ENCODE measurements around the gene CLIP3. TPM values are rescaled to one million over a fixed set of nuclear protein-coding genes. Genes with fewer than 3 reads are reported as not detected.
"Not testable (repeated sequence)": the region's sequence is repeated elsewhere in the genome, so short reads cannot be mapped to it uniquely, and the experiment has no call there.

The CLIP3 gene, protein sequence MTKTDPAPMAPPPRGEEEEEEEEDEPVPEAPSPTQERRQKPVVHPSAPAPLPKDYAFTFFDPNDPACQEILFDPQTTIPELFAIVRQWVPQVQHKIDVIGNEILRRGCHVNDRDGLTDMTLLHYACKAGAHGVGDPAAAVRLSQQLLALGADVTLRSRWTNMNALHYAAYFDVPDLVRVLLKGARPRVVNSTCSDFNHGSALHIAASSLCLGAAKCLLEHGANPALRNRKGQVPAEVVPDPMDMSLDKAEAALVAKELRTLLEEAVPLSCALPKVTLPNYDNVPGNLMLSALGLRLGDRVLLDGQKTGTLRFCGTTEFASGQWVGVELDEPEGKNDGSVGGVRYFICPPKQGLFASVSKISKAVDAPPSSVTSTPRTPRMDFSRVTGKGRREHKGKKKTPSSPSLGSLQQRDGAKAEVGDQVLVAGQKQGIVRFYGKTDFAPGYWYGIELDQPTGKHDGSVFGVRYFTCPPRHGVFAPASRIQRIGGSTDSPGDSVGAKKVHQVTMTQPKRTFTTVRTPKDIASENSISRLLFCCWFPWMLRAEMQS
- total RNA-seq = 1 to 10 TPM in 1 of 2 experiments, under 1 TPM in 1; 0.74 to 1.7 TPM

DNA sequence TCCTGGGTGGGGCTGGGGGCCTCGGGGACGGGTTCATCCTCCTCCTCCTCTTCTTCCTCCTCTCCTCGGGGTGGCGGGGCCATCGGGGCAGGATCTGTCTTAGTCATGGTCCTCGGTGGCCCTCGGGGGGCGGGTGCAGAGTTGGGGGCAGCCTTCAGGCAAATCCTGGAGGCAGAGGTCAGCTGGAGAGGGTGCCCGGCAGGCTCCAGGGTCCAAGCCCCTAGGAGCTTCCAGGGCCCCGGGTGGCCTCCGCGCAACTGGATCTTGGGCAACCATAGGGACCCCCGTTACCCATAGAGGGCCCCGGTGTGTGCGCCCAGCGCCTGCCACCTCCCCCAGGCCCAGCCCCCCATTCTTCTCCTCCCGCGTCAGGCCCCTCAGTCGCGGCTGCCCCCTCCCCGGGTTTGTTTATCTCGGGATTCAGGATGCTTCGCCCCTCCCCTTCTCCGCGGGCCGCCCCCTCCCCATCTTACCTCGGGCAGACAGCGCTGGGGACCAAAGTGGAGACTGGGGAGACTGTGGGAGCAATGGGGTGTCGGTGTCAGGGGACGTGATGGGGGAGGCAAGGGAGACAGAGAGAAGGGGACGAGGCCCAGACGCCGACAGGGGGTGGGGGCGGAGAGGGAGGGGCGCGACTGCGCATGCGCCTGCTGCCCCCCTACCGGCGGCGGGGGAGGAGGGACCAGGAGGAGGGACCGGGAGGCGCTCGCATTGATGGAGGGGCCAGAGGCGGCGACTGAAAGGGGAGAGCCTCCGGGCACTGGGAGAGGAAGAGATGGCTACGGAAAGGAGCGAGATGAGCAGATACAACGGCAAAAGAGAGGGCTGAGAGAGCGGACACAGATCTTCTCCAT, at the start of gene CLIP3:
CLIP3 (minus strand) TSS at position 623 of the 854 bp plus-strand sequence; CDS start at position 107, 516 bp downstream.
- POLR2A ChIA-PET = no interaction called here
- peak within 1 kb of the TSS; percentile 17 for H3K27ac Mint-ChIP-seq
- peak within 1 kb of the TSS; percentile 29 for H3K4me3 Mint-ChIP-seq

DNA sequence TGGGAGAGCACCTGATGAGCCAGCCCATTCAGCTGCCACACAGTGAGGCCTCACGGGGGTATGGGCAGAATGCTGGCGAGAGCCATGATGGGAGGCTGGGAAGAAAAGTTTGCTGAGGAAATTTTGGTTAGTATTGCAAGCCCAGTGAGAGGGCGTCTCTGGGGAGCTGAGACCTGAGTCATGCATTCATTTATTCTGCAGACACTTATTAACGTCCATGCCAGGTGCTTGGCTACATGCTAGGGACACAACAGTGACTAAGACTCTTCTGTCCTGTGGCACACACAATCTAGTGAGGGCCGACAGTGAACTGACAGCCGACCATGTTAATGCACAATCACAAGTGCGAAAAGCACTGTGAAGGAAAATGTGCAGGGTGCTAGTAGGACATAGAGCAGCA, 49.2 kb upstream of the CLIP3 start:
- no peak for ATAC-seq
- Mint-ChIP-seq H3K27ac (no peak overlapping the region), H3K4me3 (no peak overlapping the region), H3K27me3 (ENCODE audit: low read depth) (no peaks in the 10 kb centered on the region), H3K36me3 (ENCODE audit: low read depth) (peaks cover 71% of the 10 kb centered on the region), H3K9me3 (ENCODE audit: insufficient read depth) (no peaks in the 10 kb centered on the region), H3K4me1 (ENCODE audit: low read depth) (no peaks in the 10 kb centered on the region)
- ChIA-PET CTCF (no interaction called here), POLR2A (interaction anchor here (1.1 kb wide), 1 partner anchor 28 kb away, joined by 3 read pairs; the partner anchor contains the start of gene THAP8)
- DNase-seq = no peak

More for the DNA sequence above, at the start of gene CLIP3:
- Mint-ChIP-seq H3K27me3 (ENCODE audit: low read depth) (no peaks in the 10 kb centered on the region), H3K9me3 (ENCODE audit: insufficient read depth) (no peaks in the 10 kb centered on the region), H3K36me3 (ENCODE audit: low read depth) (peaks cover 25% of the 10 kb centered on the region), H3K4me1 (ENCODE audit: low read depth) (peaks cover 30% of the 10 kb centered on the region)
- CTCF ChIA-PET = no interaction called here
- DNase-seq (peak; percentile 39), ATAC-seq (peak; percentile 58)

DNA sequence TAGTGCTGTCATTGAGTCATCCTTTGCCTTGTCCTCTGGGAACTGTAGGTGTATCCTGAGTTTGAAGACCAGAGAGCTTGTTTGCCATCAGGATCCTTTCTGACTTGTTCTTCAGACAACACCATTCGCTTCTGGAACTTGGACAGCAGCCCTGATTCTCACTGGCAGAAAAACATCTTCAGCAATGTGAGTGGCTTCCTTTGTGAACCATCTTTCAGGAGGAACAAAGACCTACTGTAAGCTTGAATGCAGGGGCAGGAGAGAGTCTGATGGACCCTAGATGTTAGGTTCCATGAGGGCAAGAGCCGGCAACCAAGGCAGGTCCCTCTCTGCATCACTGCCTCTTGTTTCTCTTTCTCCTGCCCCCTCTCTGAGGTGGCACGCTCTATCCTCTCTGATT, 48.7 kb upstream of the CLIP3 start:
- Mint-ChIP-seq H3K4me3 (no peak overlapping the region), H3K27me3 (ENCODE audit: low read depth) (no peaks in the 10 kb centered on the region), H3K4me1 (ENCODE audit: low read depth) (no peaks in the 10 kb centered on the region), H3K9me3 (ENCODE audit: insufficient read depth) (no peaks in the 10 kb centered on the region), H3K27ac (peak overlapping the region; percentile 55), H3K36me3 (ENCODE audit: low read depth) (peaks cover 73% of the 10 kb centered on the region)
- ATAC-seq (no peak), DNase-seq (no peak)
- CTCF ChIA-PET = no interaction called here
- POLR2A ChIA-PET = no interaction called here

DNA sequence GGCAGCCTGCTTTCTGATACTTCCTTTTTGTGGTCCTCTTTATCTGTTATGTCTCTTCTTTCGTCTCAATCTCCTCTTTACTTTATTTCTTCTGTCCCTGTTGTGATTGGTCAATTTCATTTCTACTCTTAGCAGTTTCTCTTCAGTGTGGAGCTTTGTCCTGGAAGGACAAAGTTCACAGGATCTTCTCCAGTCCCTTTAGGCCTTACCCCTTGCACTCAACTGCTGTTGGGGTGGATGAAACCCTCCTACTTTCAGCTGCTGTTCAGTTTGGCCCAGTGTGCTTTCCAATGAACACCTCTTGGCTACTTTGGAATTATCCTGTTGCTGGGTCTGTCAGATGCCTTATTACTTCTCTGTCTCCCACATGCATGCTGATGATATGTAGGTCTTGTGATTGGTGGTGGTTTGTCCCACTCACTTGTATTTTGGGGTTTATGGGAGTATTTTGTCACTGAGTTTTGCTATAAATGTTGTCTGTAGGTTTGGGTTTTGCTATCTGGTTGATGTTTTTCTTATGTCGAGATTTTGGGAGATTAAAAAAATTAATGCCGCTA, 46.8 kb upstream of the CLIP3 start:
- Mint-ChIP-seq H3K36me3 (ENCODE audit: low read depth) (peaks cover 70% of the 10 kb centered on the region), H3K4me3 (no peak overlapping the region), H3K9me3 (ENCODE audit: insufficient read depth) (no peaks in the 10 kb centered on the region), H3K4me1 (ENCODE audit: low read depth) (no peaks in the 10 kb centered on the region), H3K27ac (peak overlapping the region; percentile 5), H3K27me3 (ENCODE audit: low read depth) (no peaks in the 10 kb centered on the region)
- ChIA-PET CTCF (no interaction called here), POLR2A (interaction anchor here (0.6 kb wide), 1 partner anchor 9 kb away, joined by 3 read pairs; no protein-coding TSS in a partner anchor)
- DNase-seq (no peak), ATAC-seq (no peak)

DNA sequence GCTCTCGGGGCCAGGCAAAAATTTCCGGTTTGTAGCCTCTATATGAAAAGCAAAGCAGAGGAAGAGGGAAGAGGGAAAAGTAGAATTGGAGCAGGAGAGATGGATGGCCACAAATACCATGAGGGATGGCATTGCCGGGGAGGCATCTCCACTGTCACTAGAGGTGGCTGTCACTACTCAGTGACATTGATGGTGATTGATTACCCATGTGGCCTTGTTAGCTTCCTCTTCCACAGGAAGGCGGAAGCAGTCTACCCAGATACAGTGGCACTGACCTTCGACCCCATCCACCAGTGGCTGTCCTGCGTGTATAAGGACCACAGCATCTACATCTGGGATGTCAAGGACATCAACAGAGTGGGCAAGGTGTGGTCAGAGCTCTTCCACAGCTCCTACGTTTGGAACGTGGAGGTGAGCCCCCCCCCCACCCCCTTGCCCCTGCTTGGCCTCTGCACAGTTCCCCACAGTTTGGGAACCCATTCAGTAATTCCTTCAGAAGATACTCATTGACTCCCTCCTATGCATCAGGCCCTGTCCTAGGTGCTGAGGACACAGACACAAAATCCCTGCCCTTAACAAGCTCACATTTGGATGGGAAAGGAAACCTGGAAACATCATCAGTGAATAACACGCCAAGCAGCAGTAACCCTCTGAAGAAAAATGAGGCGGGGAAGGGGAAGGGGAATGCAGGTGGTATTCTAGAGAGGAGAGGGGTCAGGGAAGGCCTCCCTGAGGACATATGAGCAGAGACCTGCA, 40.6 kb upstream of the CLIP3 start:
- Mint-ChIP-seq H3K27ac (no peak overlapping the region), H3K9me3 (ENCODE audit: insufficient read depth) (no peaks in the 10 kb centered on the region), H3K4me3 (no peak overlapping the region), H3K27me3 (ENCODE audit: low read depth) (no peaks in the 10 kb centered on the region), H3K4me1 (ENCODE audit: low read depth) (no peaks in the 10 kb centered on the region), H3K36me3 (ENCODE audit: low read depth) (peaks cover 62% of the 10 kb centered on the region)
- CTCF ChIA-PET = interaction anchor here (0.7 kb wide), 1 partner anchor 12 kb away, joined by 3 read pairs; no protein-coding TSS in a partner anchor
- DNase-seq = no peak
- POLR2A ChIA-PET = no interaction called here
- no peak for ATAC-seq

DNA sequence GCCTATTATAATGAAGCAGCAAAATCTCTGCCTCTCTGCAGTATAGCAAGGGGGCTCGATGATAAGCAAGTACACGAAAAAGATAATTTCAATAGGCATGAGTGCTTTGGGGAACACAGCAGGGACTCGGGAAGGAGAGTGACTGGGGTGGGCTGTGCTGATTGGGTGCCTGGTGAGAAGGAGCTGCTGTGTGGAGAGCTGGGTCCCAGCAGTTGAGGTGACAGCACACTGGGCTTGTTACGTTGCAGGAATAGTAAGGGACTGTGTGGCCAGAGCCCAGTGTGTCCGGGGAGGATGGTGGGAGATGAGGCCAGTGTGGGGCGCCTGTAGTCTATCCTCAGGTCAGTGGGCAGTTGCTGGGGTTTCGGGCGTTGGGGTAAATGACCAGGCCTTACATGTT, 39.4 kb upstream of the CLIP3 start:
- H3K9me3 Mint-ChIP-seq (ENCODE audit: insufficient read depth) = no peaks in the 10 kb centered on the region
- H3K27ac Mint-ChIP-seq = no peak overlapping the region
- peaks cover 64% of the 10 kb centered on the region for H3K36me3 Mint-ChIP-seq (ENCODE audit: low read depth)
- H3K4me3 Mint-ChIP-seq = no peak overlapping the region
- DNase-seq = no peak
- no peak for ATAC-seq
- CTCF ChIA-PET = no interaction called here
- POLR2A ChIA-PET = no interaction called here
- no peaks in the 10 kb centered on the region for H3K27me3 Mint-ChIP-seq (ENCODE audit: low read depth)
- no peaks in the 10 kb centered on the region for H3K4me1 Mint-ChIP-seq (ENCODE audit: low read depth)

DNA sequence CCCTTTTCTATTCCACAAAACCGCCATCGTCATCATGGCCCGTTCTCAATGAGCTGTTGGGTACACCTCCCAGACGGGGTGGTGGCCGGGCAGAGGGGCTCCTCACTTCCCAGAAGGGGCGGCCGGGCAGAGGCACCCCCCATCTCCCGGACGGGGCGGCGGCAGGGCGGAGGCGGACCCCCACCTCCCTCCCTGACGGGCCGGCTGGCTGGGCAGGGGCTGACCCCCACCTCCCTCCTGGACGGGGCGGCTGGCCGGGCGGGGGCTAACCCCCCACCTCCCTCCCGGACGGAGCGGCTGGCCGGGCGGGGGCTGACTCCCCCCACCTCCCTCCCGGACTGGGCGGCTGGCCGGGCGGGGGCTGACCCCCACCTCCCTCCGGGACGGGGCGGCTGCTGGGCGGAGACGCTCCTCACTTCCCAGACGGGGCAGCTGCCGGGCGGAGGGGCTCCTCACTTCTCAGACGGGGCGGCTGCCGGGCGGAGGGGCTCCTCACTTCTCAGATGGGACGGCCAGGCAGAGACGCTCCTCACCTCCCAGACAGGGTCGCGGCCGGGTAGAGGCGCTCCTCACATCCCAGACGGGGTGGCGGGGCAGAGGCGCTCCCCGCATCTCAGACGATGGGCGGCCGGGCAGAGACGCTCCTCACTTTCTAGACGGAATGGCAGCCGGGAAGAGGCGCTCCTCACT, 36.3 kb upstream of the CLIP3 start:
- H3K36me3 Mint-ChIP-seq (ENCODE audit: low read depth) = peaks cover 72% of the 10 kb centered on the region
- H3K4me1 Mint-ChIP-seq (ENCODE audit: low read depth); POLR2A ChIA-PET: not testable (repeated sequence)

DNA sequence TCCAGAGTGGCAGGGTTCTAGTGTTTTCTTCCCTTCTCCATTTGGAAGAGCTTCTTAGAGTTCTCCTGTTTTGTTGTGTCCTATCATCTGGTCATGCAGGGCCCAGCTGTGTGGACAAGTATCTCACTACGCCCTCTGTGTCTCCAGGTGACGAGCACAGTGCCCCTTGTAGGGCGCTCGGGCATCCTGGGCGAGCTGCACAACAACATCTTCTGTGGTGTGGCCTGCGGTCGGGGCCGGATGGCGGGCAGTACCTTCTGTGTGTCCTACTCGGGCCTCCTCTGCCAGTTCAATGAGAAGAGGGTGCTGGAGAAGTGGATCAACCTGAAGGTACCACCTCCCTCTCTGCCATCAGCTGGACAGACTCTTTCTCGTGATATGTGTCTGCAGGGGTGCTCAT, 35.0 kb upstream of the CLIP3 start:
- POLR2A ChIA-PET = interaction anchor here (1.7 kb wide), 1 partner anchor 47 kb away, joined by 3 read pairs; the partner anchor contains the start of genes POLR2I and TBCB
- Mint-ChIP-seq H3K9me3 (ENCODE audit: insufficient read depth) (no peaks in the 10 kb centered on the region), H3K4me1 (ENCODE audit: low read depth) (no peaks in the 10 kb centered on the region), H3K27ac (no peak overlapping the region), H3K4me3 (no peak overlapping the region), H3K36me3 (ENCODE audit: low read depth) (peaks cover 70% of the 10 kb centered on the region), H3K27me3 (ENCODE audit: low read depth) (no peaks in the 10 kb centered on the region)
- no peak for ATAC-seq
- CTCF ChIA-PET = no interaction called here
- DNase-seq = no peak

More for the DNA sequence above, 36.3 kb upstream of the CLIP3 start:
- H3K4me3 Mint-ChIP-seq; H3K27ac Mint-ChIP-seq; CTCF ChIA-PET; H3K27me3 Mint-ChIP-seq (ENCODE audit: low read depth); ATAC-seq; H3K9me3 Mint-ChIP-seq (ENCODE audit: insufficient read depth); DNase-seq: not testable (repeated sequence)

DNA sequence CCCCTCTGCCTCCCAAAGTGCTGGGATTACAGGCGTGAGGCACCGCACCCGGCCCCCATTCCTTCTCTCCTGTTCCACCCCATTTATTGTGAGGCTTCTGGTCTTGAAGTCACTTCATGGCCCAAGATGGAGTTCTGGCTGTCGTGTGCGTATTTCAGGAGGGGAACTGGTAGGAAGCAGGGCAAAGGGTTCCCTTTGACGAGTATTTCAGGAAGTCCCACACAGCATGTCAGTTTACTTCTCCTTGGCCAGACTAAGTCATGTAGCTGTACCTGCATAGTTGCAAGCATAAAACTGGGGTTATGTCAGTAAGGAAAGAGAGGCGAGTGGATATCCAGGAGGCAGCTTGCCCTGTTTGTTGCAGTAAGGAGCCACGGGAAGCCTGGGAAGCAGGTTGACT, 32.2 kb upstream of the CLIP3 start:
- CTCF ChIA-PET = no interaction called here
- no peak overlapping the region for H3K4me3 Mint-ChIP-seq
- POLR2A ChIA-PET = no interaction called here
- H3K36me3 Mint-ChIP-seq (ENCODE audit: low read depth) = peaks cover 70% of the 10 kb centered on the region
- no peak overlapping the region for H3K27ac Mint-ChIP-seq
- DNase-seq (no peak), ATAC-seq (no peak)
- no peaks in the 10 kb centered on the region for H3K27me3 Mint-ChIP-seq (ENCODE audit: low read depth)
- no peaks in the 10 kb centered on the region for H3K4me1 Mint-ChIP-seq (ENCODE audit: low read depth)
- H3K9me3 Mint-ChIP-seq (ENCODE audit: insufficient read depth) = no peaks in the 10 kb centered on the region

DNA sequence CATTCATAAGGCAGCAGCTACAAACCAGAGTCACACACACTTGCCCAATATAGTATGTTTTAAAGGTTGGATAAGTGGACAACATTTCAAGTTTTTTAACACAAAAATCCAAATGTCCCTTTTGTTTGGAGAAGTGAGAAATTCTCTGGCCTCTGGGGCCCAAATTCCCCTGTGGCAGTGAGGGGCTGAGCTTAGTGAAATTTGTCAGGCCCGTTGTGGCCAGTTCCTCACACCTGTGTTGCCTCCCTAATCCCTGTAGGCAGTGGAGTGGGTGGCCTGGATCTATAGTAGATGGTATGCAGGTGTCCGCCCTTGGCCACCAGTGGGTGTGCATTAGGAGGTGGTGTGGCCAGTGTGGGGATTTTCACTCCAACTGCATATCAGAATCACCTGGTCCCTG, 28.7 kb upstream of the CLIP3 start:
- Mint-ChIP-seq H3K27ac (no peak overlapping the region), H3K36me3 (ENCODE audit: low read depth) (peaks cover 72% of the 10 kb centered on the region), H3K9me3 (ENCODE audit: insufficient read depth) (no peaks in the 10 kb centered on the region), H3K27me3 (ENCODE audit: low read depth) (no peaks in the 10 kb centered on the region), H3K4me1 (ENCODE audit: low read depth) (peaks cover 20% of the 10 kb centered on the region), H3K4me3 (no peak overlapping the region)
- DNase-seq (no peak), ATAC-seq (no peak)
- ChIA-PET CTCF (interaction anchor here (1.4 kb wide), 1 partner anchor 108 kb away, joined by 4 read pairs; no protein-coding TSS in a partner anchor), POLR2A (no interaction called here)

DNA sequence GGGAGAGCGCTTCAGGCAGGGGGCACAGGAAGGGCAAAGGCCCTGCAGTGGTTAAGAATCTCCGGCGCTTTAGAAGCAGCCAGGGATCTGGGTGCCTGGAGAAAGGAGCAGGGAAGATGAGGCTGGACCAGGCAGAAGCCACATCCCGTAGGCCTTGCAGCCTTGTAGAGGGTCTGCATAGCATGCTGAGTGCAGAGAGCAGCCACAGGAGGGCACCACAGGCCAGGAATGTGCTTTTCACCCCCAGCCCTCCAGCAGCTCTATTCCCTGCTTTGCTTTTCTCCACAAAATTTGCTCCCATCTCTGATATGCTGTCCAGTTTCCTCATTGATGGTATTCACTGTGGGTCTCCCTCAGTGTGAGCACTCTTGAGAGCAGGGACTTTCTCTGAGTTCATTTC, 27.8 kb upstream of the CLIP3 start:
- ChIA-PET CTCF (interaction anchor here (0.8 to 0.9 kb wide), 2 partner anchors 15 to 67 kb away, joined by 3 read pairs; no protein-coding TSS in a partner anchor), POLR2A (no interaction called here)
- no peak overlapping the region for H3K4me3 Mint-ChIP-seq
- no peaks in the 10 kb centered on the region for H3K9me3 Mint-ChIP-seq (ENCODE audit: insufficient read depth)
- DNase-seq = peak; percentile 29
- H3K36me3 Mint-ChIP-seq (ENCODE audit: low read depth) = peaks cover 63% of the 10 kb centered on the region
- peak; percentile 42 for ATAC-seq
- H3K27ac Mint-ChIP-seq = no peak overlapping the region
- peaks cover 25% of the 10 kb centered on the region for H3K4me1 Mint-ChIP-seq (ENCODE audit: low read depth)
- no peaks in the 10 kb centered on the region for H3K27me3 Mint-ChIP-seq (ENCODE audit: low read depth)
